GM12874 (cell line): ENCODE results near the gene PIMREG.

ENCODE experiments used
- TF ChIP-seq, protein P1 (sequence below): IDR thresholded peaks from 2 replicates; pipeline ENCODE4 v1.5.1; 2011; ENCODE audit warnings: low read depth, mild to moderate bottlenecking, control low read depth, low read length, moderate library complexity; ENCODE audit not compliant: insufficient read depth

Gene PIMREG, protein sequence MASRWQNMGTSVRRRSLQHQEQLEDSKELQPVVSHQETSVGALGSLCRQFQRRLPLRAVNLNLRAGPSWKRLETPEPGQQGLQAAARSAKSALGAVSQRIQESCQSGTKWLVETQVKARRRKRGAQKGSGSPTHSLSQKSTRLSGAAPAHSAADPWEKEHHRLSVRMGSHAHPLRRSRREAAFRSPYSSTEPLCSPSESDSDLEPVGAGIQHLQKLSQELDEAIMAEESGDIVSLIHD

DNA sequence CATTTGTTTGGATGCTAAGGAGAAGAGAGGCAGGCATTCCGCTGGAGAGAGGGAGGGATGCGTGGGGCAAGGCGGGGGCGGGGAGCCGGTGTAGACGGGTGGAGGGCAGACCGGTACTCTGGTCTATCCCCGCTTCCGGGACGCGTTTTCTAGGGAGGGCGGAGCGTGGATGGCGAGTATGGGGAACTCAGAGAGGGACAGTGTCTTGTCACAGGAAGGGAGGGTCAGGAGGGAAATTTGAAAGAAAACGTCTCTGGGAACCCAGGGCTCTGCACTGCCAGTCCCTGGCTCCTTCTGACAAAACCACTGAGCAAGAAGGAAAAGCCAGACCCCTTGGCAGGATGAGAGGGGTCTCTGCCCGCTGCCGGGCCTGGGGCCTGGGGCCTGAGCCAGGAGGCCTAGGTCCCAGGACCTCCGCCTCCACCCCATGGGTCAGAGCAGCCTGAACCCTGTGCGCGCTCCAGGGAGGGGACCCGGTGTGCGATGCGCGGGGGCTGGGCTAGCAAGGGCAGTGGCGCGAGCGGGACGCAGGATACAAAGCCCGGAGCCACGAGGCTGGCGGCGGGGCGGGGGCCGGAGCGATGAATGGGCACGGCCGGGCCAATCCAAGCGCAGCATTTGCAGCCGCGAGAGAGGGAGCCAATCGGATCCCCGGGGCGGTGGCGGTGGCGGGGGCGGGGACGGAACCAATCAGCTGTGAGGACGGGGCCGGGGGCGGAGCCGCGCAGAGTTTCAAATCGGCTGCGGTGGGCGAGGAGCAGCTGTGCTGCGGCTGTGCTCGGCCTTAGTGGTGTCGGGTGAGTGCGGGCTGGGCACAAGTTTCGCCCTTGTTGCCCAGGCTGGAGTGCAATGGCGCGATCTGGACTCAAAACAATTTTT lies at the start of gene PIMREG:
TSS of gene PIMREG (plus strand) at position 764 of the 879 bp plus-strand sequence. CDS start 656 bp downstream, outside the sequence.
- TF ChIP-seq, protein P1, sequence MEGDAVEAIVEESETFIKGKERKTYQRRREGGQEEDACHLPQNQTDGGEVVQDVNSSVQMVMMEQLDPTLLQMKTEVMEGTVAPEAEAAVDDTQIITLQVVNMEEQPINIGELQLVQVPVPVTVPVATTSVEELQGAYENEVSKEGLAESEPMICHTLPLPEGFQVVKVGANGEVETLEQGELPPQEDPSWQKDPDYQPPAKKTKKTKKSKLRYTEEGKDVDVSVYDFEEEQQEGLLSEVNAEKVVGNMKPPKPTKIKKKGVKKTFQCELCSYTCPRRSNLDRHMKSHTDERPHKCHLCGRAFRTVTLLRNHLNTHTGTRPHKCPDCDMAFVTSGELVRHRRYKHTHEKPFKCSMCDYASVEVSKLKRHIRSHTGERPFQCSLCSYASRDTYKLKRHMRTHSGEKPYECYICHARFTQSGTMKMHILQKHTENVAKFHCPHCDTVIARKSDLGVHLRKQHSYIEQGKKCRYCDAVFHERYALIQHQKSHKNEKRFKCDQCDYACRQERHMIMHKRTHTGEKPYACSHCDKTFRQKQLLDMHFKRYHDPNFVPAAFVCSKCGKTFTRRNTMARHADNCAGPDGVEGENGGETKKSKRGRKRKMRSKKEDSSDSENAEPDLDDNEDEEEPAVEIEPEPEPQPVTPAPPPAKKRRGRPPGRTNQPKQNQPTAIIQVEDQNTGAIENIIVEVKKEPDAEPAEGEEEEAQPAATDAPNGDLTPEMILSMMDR = no peak

DNA sequence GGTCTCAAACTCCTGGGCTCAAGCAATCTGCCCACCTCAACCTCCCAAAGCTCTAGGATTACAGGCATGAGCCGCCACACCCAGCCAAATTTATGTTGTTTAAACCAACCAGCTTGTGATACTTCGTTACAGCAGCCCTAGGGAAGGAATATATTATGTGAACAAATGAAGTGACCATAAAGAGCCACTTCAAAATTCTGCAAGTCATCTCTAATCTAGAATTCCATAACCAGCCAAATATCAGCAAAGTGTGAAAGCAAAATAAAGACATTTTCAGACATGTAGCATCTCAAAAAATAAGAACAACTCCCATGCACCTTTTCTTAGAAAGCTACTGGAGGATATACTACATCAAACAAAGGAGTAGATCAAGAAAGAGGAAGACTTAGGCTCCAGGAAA lies 45.3 kb upstream of the PIMREG start:
- TF ChIP-seq, protein P1 = no peak

DNA sequence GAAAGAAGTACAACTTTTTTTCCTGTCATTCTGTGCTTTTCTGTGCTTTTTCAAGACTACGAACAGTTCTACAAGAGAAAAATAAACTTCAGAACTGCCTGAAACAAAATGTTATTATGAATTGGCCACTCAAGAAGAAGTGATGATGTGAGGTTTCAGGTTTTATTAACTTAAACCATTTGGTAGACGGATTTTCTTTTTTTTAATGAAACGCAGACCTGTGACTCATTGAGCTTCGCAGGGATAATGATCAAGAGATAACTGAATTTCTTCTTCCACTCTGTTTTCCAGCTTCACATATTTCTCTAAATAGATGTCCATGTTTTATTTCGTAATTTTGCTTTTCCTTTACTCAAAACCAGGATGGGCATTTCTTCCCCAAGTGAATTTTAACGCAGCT lies 42.0 kb upstream of the PIMREG start:
- TF ChIP-seq, protein P1 = no peak

DNA sequence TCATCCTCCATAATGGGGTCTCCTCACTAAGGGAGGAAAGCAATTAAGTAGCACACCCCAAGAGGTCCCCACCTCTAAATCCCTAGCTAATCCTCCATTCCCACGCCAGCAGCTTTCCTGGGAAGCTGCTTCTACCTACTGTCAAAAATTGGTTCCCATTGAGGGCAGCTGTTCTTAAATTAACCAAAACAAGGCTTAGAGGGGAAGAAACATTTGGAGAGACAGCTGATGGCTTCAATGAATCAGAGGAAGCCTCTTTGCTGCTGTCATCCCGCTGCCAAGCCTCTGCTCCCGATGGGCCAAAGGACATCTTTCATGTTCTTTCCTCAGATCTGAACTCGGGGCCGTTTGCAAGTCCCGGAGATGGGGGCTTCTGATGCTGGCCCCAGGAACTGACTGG lies 36.0 kb upstream of the PIMREG start:
- TF ChIP-seq, protein P1 = no peak

DNA sequence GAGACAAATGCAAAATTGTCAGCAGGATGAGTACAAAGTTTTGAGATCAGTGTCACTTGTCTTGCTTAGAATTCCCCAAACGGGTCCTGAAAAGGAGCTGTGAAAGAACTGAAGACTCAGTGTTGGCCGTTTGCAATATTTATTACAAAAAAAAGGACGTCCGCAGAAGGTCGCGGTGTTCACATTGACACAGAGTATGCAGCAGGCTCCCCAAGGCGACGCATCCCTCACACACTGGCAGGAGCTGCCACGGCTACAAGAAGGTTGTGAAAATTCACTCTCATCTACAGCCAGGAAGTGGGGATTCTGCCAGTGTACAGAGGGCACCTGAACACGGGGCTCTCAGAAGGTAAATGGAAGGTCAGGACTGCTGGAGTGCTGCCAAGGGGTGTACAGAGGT lies 35.5 kb upstream of the PIMREG start:
- TF ChIP-seq, protein P1 = no peak

DNA sequence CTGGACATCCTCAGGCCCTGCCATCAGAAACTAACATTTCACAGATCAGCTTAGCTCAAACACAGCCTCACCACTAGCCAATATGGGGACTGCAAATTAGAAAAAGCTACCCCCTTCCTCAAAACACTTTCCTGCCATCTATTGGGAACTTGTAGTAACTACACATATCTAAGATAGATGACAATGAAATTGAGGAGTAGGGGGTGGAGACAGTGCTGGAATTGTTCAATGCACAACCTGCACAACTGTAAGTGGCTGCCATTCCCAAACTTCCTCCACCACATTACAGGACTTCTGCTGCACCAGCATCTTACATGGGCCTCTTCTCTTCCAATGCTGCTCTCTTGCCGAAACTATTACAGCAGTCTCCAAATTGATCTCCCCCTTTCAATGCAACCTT lies 31.2 kb upstream of the PIMREG start:
- TF ChIP-seq, protein P1 = peak; percentile 42; the same call in 1 of the 2 replicates

DNA sequence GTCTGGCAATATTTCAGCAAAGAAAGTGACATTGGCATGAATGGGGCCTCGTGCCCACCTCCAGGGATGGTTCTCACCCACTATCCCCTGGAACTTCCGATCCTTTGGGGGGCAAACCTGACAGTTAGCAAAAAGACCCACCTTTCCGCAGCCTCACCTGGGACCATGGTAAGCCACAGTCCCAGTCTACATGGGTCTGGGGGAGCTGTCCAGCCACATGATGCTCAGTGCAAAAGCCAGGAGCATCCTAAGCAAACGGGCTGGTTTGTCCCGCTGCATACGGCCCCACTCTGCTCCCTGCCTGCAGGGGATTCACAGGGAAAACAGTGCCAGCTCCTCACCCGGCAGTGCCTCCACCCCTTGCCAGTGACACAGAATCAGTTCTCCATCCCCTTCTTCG lies 28.6 kb upstream of the PIMREG start:
- TF ChIP-seq, protein P1 = no peak
